HCT116 (cell line): ENCODE measurements around the gene RFX8. TPM values are rescaled to one million over a fixed set of nuclear protein-coding genes. Genes with fewer than 3 reads are reported as not detected.
A peak's percentile ranks its signal among the peaks of the same experiment; 100 is the strongest.

Experiments used
- ATAC-seq: fragments of 200-7000 bp; cut with Tn5 transposase; 2 replicates; pipeline ENCODE4 v1.9.1; 2020; ENCODE audit warnings: mild to moderate bottlenecking, moderate library complexity
- BruUV-seq: library from RNA; stranded (reverse); fragments of 400-500 nt; replicated peaks from 2 replicates; lab custom pipeline; 2021; lab: Mats Ljungman, UMichigan
- CTCF ChIA-PET: fragments of 300-600 bp; sonication (Branson Sonifier 250); formaldehyde crosslinking; loops from one replicate; lab custom pipeline; 2021; ENCODE audit warnings: antibody characterized with exemption; lab: Charles Lee
- POLR2A ChIA-PET: fragments of 300-600, 350-600 bp; sonication (Branson Sonifier 250); formaldehyde crosslinking; loops from one replicate; lab custom pipeline; 2021; ENCODE audit warnings: antibody characterized with exemption; lab: Charles Lee
- RAD21 ChIA-PET, 2 experiments: fragments of 300-600 bp; sonication (Branson Sonifier 250); formaldehyde crosslinking; loops; one replicate each; lab custom pipeline; 2023; ENCODE audit warnings: low total read pairs in 2 of 2; ENCODE audit not compliant: uncharacterized antibody in 2 of 2, unreplicated experiment in 2 of 2, low non-redundant PET in 1 of 2; lab: Charles Lee
- DNase-seq: peaks from one replicate; pipeline ENCODE4 v3.0.0-alpha.2; 2010; ENCODE audit warnings: low read depth, low spot score
- H2AFZ ChIP-seq: fragments of 200-600 bp; shearing (Covaris generic), sonication (generic); 2 replicates; pipeline ENCODE4 v1.6.1; 2017; ENCODE audit warnings: low read depth, mixed run types, mixed read lengths, antibody characterized with exemption, low read length; ENCODE audit not compliant: poor library complexity, severe bottlenecking
- H3K27ac ChIP-seq: 2 replicates; pipeline ENCODE4 v1.5.1; 2012; ENCODE audit warnings: low read depth, low read length
- H3K27me3 ChIP-seq: fragments of 200-600 bp; sonication (generic); 2 replicates; pipeline ENCODE4 v1.6.1; 2016; ENCODE audit warnings: mixed run types, low read length, mixed read lengths; ENCODE audit not compliant: insufficient read depth
- H3K36me3 ChIP-seq, 2 experiments: fragments of 200-500 bp in 1 of 2; fragments of 200-600 bp in 1 of 2; sonication (Bioruptor generic) in 1 of 2; sonication (generic) in 1 of 2; 2 replicates each; pipeline versions ENCODE4 v1.5.1 to v1.6.1; 2014 to 2016; ENCODE audit warnings: low read length in 2 of 2, inconsistent platforms in 1 of 2, mixed read lengths in 1 of 2, mixed run types in 1 of 2; ENCODE audit not compliant: insufficient read depth in 2 of 2, control insufficient read depth in 1 of 2
- H3K4me1 ChIP-seq, 2 experiments: fragments of 200-600 bp in 1 of 2; sonication (generic) in 1 of 2; 2 replicates each; pipeline versions ENCODE4 v1.5.1 to v1.6.1; 2012 to 2017; ENCODE audit warnings: low read length in 2 of 2, inconsistent platforms in 1 of 2, mild to moderate bottlenecking in 1 of 2, mixed read lengths in 1 of 2, mixed run types in 1 of 2, moderate library complexity in 1 of 2; ENCODE audit not compliant: insufficient read depth in 2 of 2, control insufficient read depth in 1 of 2
- H3K4me2 ChIP-seq: fragments of 200-600 bp; sonication (generic); 2 replicates; pipeline ENCODE4 v1.6.1; 2017; ENCODE audit warnings: mixed run types, low read length, mixed read lengths
- H3K4me3 ChIP-seq, 2 experiments: fragments of 200-600 bp in 1 of 2; sonication (generic) in 1 of 2; replicated peaks in 1 of 2; 2 replicates each; pipeline ENCODE4 v1.5.1; 2011 to 2016; ENCODE audit warnings: low read length in 2 of 2, control low read depth in 1 of 2, low read depth in 1 of 2, mild to moderate bottlenecking in 1 of 2, mixed read lengths in 1 of 2, mixed run types in 1 of 2
- H3K79me2 ChIP-seq: fragments of 200-600 bp; sonication (generic); 2 replicates; pipeline ENCODE4 v1.6.1; 2017; ENCODE audit warnings: mild to moderate bottlenecking, mixed run types, low read length, moderate library complexity, mixed read lengths; ENCODE audit not compliant: insufficient read depth
- H3K9ac ChIP-seq: fragments of 200-600 bp; sonication (generic); 2 replicates; pipeline ENCODE4 v1.6.1; 2016; ENCODE audit warnings: low read length, mixed read lengths
- H3K9me2 ChIP-seq: fragments of 200-600 bp; sonication (generic), shearing (Covaris generic); 2 replicates; pipeline ENCODE4 v1.6.1; 2017; ENCODE audit warnings: mixed run types, mild to moderate bottlenecking, moderate library complexity; ENCODE audit not compliant: insufficient read depth
- H3K9me3 ChIP-seq, 2 experiments: fragments of 200-500 bp in 1 of 2; fragments of 200-600 bp in 1 of 2; sonication (Bioruptor generic) in 1 of 2; sonication (generic) in 1 of 2; 2 replicates each; pipeline ENCODE4 v1.6.1; 2014 to 2017; ENCODE audit warnings: low read length in 2 of 2, mixed read lengths in 2 of 2, inconsistent platforms in 1 of 2, low read depth in 1 of 2, mild to moderate bottlenecking in 1 of 2, mixed run types in 1 of 2, moderate library complexity in 1 of 2; ENCODE audit not compliant: control insufficient read depth in 1 of 2, insufficient read depth in 1 of 2
- H4K20me1 ChIP-seq: fragments of 200-600 bp; sonication (generic), shearing (Covaris generic); 2 replicates; pipeline ENCODE4 v1.6.1; 2017; ENCODE audit warnings: mixed run types, mild to moderate bottlenecking, moderate library complexity; ENCODE audit not compliant: insufficient read depth
- CBX3 ChIP-seq: IDR thresholded peaks from 2 replicates; pipeline ENCODE4 v1.6.1; 2012; ENCODE audit warnings: low read depth
- CEBPB ChIP-seq: IDR thresholded peaks from 2 replicates; pipeline ENCODE4 v1.6.1; 2012; ENCODE audit warnings: low read depth
- ELF1 ChIP-seq: IDR thresholded peaks from 2 replicates; pipeline ENCODE4 v1.6.1; 2012; ENCODE audit warnings: low read depth, borderline replicate concordance
- EZH2 ChIP-seq: fragments of 200-600 bp; sonication (generic); IDR thresholded peaks from 2 replicates; pipeline ENCODE4 v1.6.1; 2017; ENCODE audit warnings: antibody characterized with exemption, mixed run types
- EZH2phosphoT487 ChIP-seq: fragments of 200-600 bp; IDR thresholded peaks from 2 replicates; pipeline ENCODE4 v1.6.1; 2018; ENCODE audit warnings: antibody characterized with exemption, borderline replicate concordance
- FOSL1 ChIP-seq: IDR thresholded peaks from 2 replicates; pipeline ENCODE4 v1.6.1; 2012; ENCODE audit warnings: low read depth
- JUND ChIP-seq: IDR thresholded peaks from 2 replicates; pipeline ENCODE4 v1.6.1; 2012
- POLR2A ChIP-seq: IDR thresholded peaks from 2 replicates; pipeline ENCODE4 v1.7.0; 2011; ENCODE audit warnings: borderline replicate concordance; ENCODE audit not compliant: insufficient read depth, insufficient read length; ENCODE audit errors: extremely low read depth
- POLR2AphosphoS5 ChIP-seq: IDR thresholded peaks from 2 replicates; pipeline ENCODE4 v1.6.1; 2011; ENCODE audit warnings: mild to moderate bottlenecking, low read depth, low read length, moderate library complexity
- RAD21 ChIP-seq: IDR thresholded peaks from 2 replicates; pipeline ENCODE4 v1.6.1; 2012; ENCODE audit warnings: low read depth, mild to moderate bottlenecking
- SIN3A ChIP-seq: IDR thresholded peaks from 2 replicates; pipeline ENCODE4 v1.6.1; 2012; ENCODE audit warnings: low read depth
- TCF7L2 ChIP-seq: IDR thresholded peaks from 2 replicates; pipeline ENCODE4 v1.7.0; 2011; ENCODE audit warnings: borderline replicate concordance, inconsistent platforms; ENCODE audit not compliant: insufficient read depth, insufficient read length; ENCODE audit errors: extremely low read depth
- YY1 ChIP-seq: IDR thresholded peaks from 2 replicates; pipeline ENCODE4 v1.6.1; 2011; ENCODE audit warnings: low read length, low read depth, moderate library complexity, mild to moderate bottlenecking; ENCODE audit not compliant: insufficient replicate concordance; ENCODE audit errors: extremely low read depth
- ZFX ChIP-seq: fragments of 450-650 bp; IDR thresholded peaks from 2 replicates; pipeline ENCODE4 v1.6.1; 2017
- ZNF274 ChIP-seq: fragments of 200-500 bp; sonication (Bioruptor generic); IDR thresholded peaks from 2 replicates; pipeline ENCODE4 v1.6.1; 2014; ENCODE audit warnings: mild to moderate bottlenecking, low read depth, low read length, inconsistent platforms
- intact Hi-C: fragments of 100-400 bp; cut with micrococcal nuclease; formaldehyde crosslinking; loops from 2 replicates; pipeline ENCODE4 v1.10.0; 2022
- total RNA-seq: library from RNA; stranded (reverse); gene quantifications from one replicate; pipeline ENCODE4 v1.2.1, GENCODE V29; 2021; ENCODE audit not compliant: unreplicated experiment
- TF ChIP-seq, protein P1 (sequence below): IDR thresholded peaks from 2 replicates; pipeline ENCODE4 v1.6.1; 2012
- TF ChIP-seq, protein P2 (sequence below), 3 experiments: fragments of 200-600 bp in 1 of 3; sonication (generic) in 1 of 3; IDR thresholded peaks in 2 of 3; conservative IDR thresholded peaks in 1 of 3; 2 replicates each; pipeline ENCODE4 v1.5.1; 2012 to 2017; ENCODE audit warnings: low read depth in 2 of 3, low read length in 2 of 3, antibody characterized with exemption in 1 of 3, borderline replicate concordance in 1 of 3, control low read depth in 1 of 3, mild to moderate bottlenecking in 1 of 3, mixed read lengths in 1 of 3, mixed run types in 1 of 3, moderate library complexity in 1 of 3; ENCODE audit not compliant: insufficient read depth in 1 of 3
- TF ChIP-seq, protein P3 (sequence below): IDR thresholded peaks from 2 replicates; pipeline ENCODE4 v1.6.1; 2012
- TF ChIP-seq, protein P4 (sequence below): IDR thresholded peaks from 2 replicates; pipeline ENCODE4 v1.6.1; 2012; ENCODE audit warnings: low read depth

RFX8 gene
- total RNA-seq, 1 experiment from 2014 or later: not detected

DNA sequence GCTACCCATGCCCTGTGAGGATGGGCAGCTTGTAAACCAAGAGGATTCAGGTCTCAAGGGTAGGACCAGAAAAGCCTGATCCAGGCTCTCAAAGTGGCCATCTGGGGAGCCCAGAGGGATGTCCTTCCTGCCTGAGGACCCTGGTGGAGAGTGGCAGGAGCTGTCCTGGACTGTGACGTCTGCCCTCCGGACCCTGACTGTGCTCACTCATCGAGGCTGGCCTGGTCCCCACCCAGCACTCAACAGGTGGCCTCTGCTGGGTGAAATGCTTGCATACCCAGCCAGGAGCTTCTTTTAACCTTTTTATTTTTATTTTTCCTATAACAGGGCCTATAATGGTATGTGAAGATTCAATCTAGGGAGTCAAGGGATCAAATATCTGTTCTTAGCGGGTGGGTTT lies 112.1 kb downstream of the RFX8 start:
- Histone ChIP-seq H3K27ac (no peak overlapping the region), H3K4me3 (no peak overlapping the region), H2AFZ (no peak overlapping the region), H3K4me1 (peaks cover 39 to 42% of the 10 kb centered on the region in 2 experiments), H3K9me2 (no peaks in the 10 kb centered on the region), H3K9ac (no peak overlapping the region), H3K9me3 (no peaks in the 10 kb centered on the region), H3K27me3 (no peaks in the 10 kb centered on the region), H4K20me1 (no peaks in the 10 kb centered on the region), H3K79me2 (no peaks in the 10 kb centered on the region), H3K36me3 (no peaks in the 10 kb centered on the region), H3K4me2 (peak overlapping the region; percentile 68)
- ATAC-seq (0 out of 2 replicates have a peak, but pooled peaks have one; percentile 2), DNase-seq (no peak)
- TF ChIP-seq ELF1: no peak
- TF ChIP-seq, protein P1, sequence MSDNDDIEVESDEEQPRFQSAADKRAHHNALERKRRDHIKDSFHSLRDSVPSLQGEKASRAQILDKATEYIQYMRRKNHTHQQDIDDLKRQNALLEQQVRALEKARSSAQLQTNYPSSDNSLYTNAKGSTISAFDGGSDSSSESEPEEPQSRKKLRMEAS: no peak
- TF ChIP-seq SIN3A: no peak
- no peak for TF ChIP-seq ZFX
- TF ChIP-seq TCF7L2: no peak
- no peak for TF ChIP-seq CEBPB
- TF ChIP-seq FOSL1: no peak
- no peak for TF ChIP-seq POLR2A
- TF ChIP-seq EZH2phosphoT487: no peak
- no peak for TF ChIP-seq JUND
- TF ChIP-seq, protein P2, sequence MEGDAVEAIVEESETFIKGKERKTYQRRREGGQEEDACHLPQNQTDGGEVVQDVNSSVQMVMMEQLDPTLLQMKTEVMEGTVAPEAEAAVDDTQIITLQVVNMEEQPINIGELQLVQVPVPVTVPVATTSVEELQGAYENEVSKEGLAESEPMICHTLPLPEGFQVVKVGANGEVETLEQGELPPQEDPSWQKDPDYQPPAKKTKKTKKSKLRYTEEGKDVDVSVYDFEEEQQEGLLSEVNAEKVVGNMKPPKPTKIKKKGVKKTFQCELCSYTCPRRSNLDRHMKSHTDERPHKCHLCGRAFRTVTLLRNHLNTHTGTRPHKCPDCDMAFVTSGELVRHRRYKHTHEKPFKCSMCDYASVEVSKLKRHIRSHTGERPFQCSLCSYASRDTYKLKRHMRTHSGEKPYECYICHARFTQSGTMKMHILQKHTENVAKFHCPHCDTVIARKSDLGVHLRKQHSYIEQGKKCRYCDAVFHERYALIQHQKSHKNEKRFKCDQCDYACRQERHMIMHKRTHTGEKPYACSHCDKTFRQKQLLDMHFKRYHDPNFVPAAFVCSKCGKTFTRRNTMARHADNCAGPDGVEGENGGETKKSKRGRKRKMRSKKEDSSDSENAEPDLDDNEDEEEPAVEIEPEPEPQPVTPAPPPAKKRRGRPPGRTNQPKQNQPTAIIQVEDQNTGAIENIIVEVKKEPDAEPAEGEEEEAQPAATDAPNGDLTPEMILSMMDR (IDR thresholded peaks at IDR 0.05 in 2 of 3, conservative IDR thresholded peaks at IDR 0.05 in 1 of 3; ENCODE audit: borderline replicate concordance in 1 of 3, insufficient read depth in 1 of 3, low read depth in 2 of 3, low read length in 2 of 3): no peak
- TF ChIP-seq ZNF274: no peak
- no peak for TF ChIP-seq RAD21
- TF ChIP-seq POLR2AphosphoS5: no peak
- no peak for TF ChIP-seq YY1
- TF ChIP-seq EZH2: no peak
- no peak for TF ChIP-seq CBX3
- TF ChIP-seq, protein P3, sequence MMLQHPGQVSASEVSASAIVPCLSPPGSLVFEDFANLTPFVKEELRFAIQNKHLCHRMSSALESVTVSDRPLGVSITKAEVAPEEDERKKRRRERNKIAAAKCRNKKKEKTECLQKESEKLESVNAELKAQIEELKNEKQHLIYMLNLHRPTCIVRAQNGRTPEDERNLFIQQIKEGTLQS: no peak
- TF ChIP-seq, protein P4, sequence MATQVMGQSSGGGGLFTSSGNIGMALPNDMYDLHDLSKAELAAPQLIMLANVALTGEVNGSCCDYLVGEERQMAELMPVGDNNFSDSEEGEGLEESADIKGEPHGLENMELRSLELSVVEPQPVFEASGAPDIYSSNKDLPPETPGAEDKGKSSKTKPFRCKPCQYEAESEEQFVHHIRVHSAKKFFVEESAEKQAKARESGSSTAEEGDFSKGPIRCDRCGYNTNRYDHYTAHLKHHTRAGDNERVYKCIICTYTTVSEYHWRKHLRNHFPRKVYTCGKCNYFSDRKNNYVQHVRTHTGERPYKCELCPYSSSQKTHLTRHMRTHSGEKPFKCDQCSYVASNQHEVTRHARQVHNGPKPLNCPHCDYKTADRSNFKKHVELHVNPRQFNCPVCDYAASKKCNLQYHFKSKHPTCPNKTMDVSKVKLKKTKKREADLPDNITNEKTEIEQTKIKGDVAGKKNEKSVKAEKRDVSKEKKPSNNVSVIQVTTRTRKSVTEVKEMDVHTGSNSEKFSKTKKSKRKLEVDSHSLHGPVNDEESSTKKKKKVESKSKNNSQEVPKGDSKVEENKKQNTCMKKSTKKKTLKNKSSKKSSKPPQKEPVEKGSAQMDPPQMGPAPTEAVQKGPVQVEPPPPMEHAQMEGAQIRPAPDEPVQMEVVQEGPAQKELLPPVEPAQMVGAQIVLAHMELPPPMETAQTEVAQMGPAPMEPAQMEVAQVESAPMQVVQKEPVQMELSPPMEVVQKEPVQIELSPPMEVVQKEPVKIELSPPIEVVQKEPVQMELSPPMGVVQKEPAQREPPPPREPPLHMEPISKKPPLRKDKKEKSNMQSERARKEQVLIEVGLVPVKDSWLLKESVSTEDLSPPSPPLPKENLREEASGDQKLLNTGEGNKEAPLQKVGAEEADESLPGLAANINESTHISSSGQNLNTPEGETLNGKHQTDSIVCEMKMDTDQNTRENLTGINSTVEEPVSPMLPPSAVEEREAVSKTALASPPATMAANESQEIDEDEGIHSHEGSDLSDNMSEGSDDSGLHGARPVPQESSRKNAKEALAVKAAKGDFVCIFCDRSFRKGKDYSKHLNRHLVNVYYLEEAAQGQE: no peak
- no TSS peak for BruUV-seq
- CTCF ChIA-PET: interaction anchor here (1.0 to 2.5 kb wide), 2 partner anchors 21 to 25 kb away, joined by 4 to 14 read pairs; partner anchors contain the start of gene CREG2
- POLR2A ChIA-PET: no interaction called here
- RAD21 ChIA-PET: no interaction called here
- intact Hi-C loops: no loop called here
